BLaER1 (cell line): Measurements from ENCODE around the gene FSTL1.
A peak's percentile ranks its signal among the peaks of the same experiment; 100 is the strongest.

Source experiments
- H3K27ac ChIP-seq: shearing (Covaris generic); formaldehyde crosslinking; 2 replicates; pipeline ENCODE4 v1.8.1; 2022
- H3K27me3 ChIP-seq: shearing (Covaris generic); formaldehyde crosslinking; 2 replicates; pipeline ENCODE4 v1.8.1; 2022
- H3K36me3 ChIP-seq: shearing (Covaris generic); formaldehyde crosslinking; 2 replicates; pipeline ENCODE4 v1.8.1; 2022
- H3K4me1 ChIP-seq: shearing (Covaris generic); formaldehyde crosslinking; 2 replicates; pipeline ENCODE4 v1.8.1; 2022
- H3K4me2 ChIP-seq: shearing (Covaris generic); formaldehyde crosslinking; 2 replicates; pipeline ENCODE4 v1.8.1; 2022
- H3K4me3 ChIP-seq: shearing (Covaris generic); formaldehyde crosslinking; 2 replicates; pipeline ENCODE4 v1.8.1; 2022
- H3K9ac ChIP-seq: shearing (Covaris generic); formaldehyde crosslinking; 2 replicates; pipeline ENCODE4 v1.8.1; 2022
- H3K9me3 ChIP-seq: shearing (Covaris generic); formaldehyde crosslinking; 2 replicates; pipeline ENCODE4 v1.8.1; 2022
- H4K20me1 ChIP-seq: shearing (Covaris generic); formaldehyde crosslinking; 2 replicates; pipeline ENCODE4 v1.8.1; 2022
- Cebpa-rat ChIP-seq: shearing (Covaris generic); IDR thresholded peaks from 2 replicates; pipeline ENCODE4 v1.8.1; 2022

FSTL1 gene

GRCh38 chr3:120432150-120432860 lies 18.5 kb downstream of the FSTL1 start:
- no peak overlapping the region for H3K4me3 ChIP-seq
- no peaks in the 10 kb centered on the region for H3K4me1 ChIP-seq
- no peak for TF ChIP-seq Cebpa-rat
- H3K9ac ChIP-seq = no peak overlapping the region
- H3K9me3 ChIP-seq = no peaks in the 10 kb centered on the region
- H3K27ac ChIP-seq = no peak overlapping the region
- no peaks in the 10 kb centered on the region for H3K27me3 ChIP-seq
- peaks cover 47% of the 10 kb centered on the region for H3K36me3 ChIP-seq
- no peak overlapping the region for H3K4me2 ChIP-seq
- H4K20me1 ChIP-seq = no peaks in the 10 kb centered on the region

- Histone ChIP-seq H3K9ac (no peak overlapping the region), H3K36me3 (peaks cover 49% of the 10 kb centered on the region), H3K9me3 (no peaks in the 10 kb centered on the region), H4K20me1 (no peaks in the 10 kb centered on the region), H3K4me3 (no peak overlapping the region), H3K4me1 (no peaks in the 10 kb centered on the region), H3K4me2 (no peak overlapping the region), H3K27ac (no peak overlapping the region), H3K27me3 (no peaks in the 10 kb centered on the region)
- TF ChIP-seq Cebpa-rat = no peak
Observed at GRCh38 chr3:120429921-120430361, 20.9 kb downstream of the FSTL1 start.

- H3K4me3 ChIP-seq = no peak overlapping the region
- no peak for TF ChIP-seq Cebpa-rat
- H3K9me3 ChIP-seq = no peaks in the 10 kb centered on the region
- 0 out of 2 replicates have a peak, but pooled peaks cover 7% of the 10 kb centered on the region for H3K4me1 ChIP-seq
- no peak overlapping the region for H3K4me2 ChIP-seq
- no peak overlapping the region for H3K27ac ChIP-seq
- H3K27me3 ChIP-seq = no peaks in the 10 kb centered on the region
- peaks cover 50% of the 10 kb centered on the region for H3K36me3 ChIP-seq
- no peaks in the 10 kb centered on the region for H4K20me1 ChIP-seq
- no peak overlapping the region for H3K9ac ChIP-seq
Observed at GRCh38 chr3:120428924-120429323, 21.9 kb downstream of the FSTL1 start.

GRCh38 chr3:120427201-120427600 lies 23.6 kb downstream of the FSTL1 start:
- TF ChIP-seq Cebpa-rat = no peak
- Histone ChIP-seq H3K4me1 (0 out of 2 replicates have a peak, but pooled peaks cover 7% of the 10 kb centered on the region), H3K27ac (no peak overlapping the region), H3K27me3 (no peaks in the 10 kb centered on the region), H3K9me3 (no peaks in the 10 kb centered on the region), H3K4me3 (no peak overlapping the region), H3K9ac (no peak overlapping the region), H4K20me1 (no peaks in the 10 kb centered on the region), H3K36me3 (peaks cover 55% of the 10 kb centered on the region), H3K4me2 (no peak overlapping the region)

GRCh38 chr3:120425572-120426250 lies 25.1 kb downstream of the FSTL1 start:
- Histone ChIP-seq H3K9ac (no peak overlapping the region), H3K4me2 (no peak overlapping the region), H3K4me1 (0 out of 2 replicates have a peak, but pooled peaks cover 7% of the 10 kb centered on the region), H3K9me3 (no peaks in the 10 kb centered on the region), H4K20me1 (no peaks in the 10 kb centered on the region), H3K4me3 (no peak overlapping the region), H3K36me3 (peaks cover 45% of the 10 kb centered on the region), H3K27me3 (no peaks in the 10 kb centered on the region), H3K27ac (no peak overlapping the region)
- no peak for TF ChIP-seq Cebpa-rat

- Histone ChIP-seq H3K27ac (no peak overlapping the region), H3K9me3 (no peaks in the 10 kb centered on the region), H3K9ac (no peak overlapping the region), H3K4me2 (no peak overlapping the region), H3K36me3 (peaks cover 40% of the 10 kb centered on the region), H3K27me3 (no peaks in the 10 kb centered on the region), H3K4me1 (0 out of 2 replicates have a peak, but pooled peaks cover 7% of the 10 kb centered on the region), H3K4me3 (no peak overlapping the region), H4K20me1 (no peaks in the 10 kb centered on the region)
- TF ChIP-seq Cebpa-rat = no peak
Observed at GRCh38 chr3:120424976-120425570, 25.7 kb downstream of the FSTL1 start.

- Histone ChIP-seq H3K4me1 (0 out of 2 replicates have a peak, but pooled peaks cover 7% of the 10 kb centered on the region), H4K20me1 (no peaks in the 10 kb centered on the region), H3K9me3 (no peaks in the 10 kb centered on the region), H3K36me3 (peaks cover 36% of the 10 kb centered on the region), H3K4me2 (peak overlapping the region; percentile 9), H3K4me3 (no peak overlapping the region), H3K27me3 (no peaks in the 10 kb centered on the region), H3K27ac (no peak overlapping the region), H3K9ac (no peak overlapping the region)
- TF ChIP-seq Cebpa-rat = no peak
Observed at GRCh38 chr3:120424506-120424905, 26.3 kb downstream of the FSTL1 start.

- Histone ChIP-seq H3K27me3 (no peaks in the 10 kb centered on the region), H3K4me1 (0 out of 2 replicates have a peak, but pooled peaks cover 7% of the 10 kb centered on the region), H3K27ac (no peak overlapping the region), H3K9me3 (no peaks in the 10 kb centered on the region), H3K4me2 (no peak overlapping the region), H4K20me1 (no peaks in the 10 kb centered on the region), H3K9ac (no peak overlapping the region), H3K4me3 (no peak overlapping the region), H3K36me3 (peaks cover 26% of the 10 kb centered on the region)
- no peak for TF ChIP-seq Cebpa-rat
Observed at GRCh38 chr3:120423432-120423831, 27.4 kb downstream of the FSTL1 start.

GRCh38 chr3:120421926-120422325 lies 28.9 kb downstream of the FSTL1 start:
- Histone ChIP-seq H3K27ac (no peak overlapping the region), H3K27me3 (no peaks in the 10 kb centered on the region), H3K4me2 (no peak overlapping the region), H4K20me1 (no peaks in the 10 kb centered on the region), H3K9me3 (no peaks in the 10 kb centered on the region), H3K4me1 (peaks cover 17% of the 10 kb centered on the region), H3K4me3 (no peak overlapping the region), H3K36me3 (peaks cover 21% of the 10 kb centered on the region), H3K9ac (no peak overlapping the region)
- no peak for TF ChIP-seq Cebpa-rat
